ENCODE results near the gene COL4A2. TPM values are rescaled to one million over a fixed set of nuclear protein-coding genes. Genes with fewer than 3 reads are reported as not detected.

The COL4A2 gene
- 0.21 TPM for total RNA-seq

DNA sequence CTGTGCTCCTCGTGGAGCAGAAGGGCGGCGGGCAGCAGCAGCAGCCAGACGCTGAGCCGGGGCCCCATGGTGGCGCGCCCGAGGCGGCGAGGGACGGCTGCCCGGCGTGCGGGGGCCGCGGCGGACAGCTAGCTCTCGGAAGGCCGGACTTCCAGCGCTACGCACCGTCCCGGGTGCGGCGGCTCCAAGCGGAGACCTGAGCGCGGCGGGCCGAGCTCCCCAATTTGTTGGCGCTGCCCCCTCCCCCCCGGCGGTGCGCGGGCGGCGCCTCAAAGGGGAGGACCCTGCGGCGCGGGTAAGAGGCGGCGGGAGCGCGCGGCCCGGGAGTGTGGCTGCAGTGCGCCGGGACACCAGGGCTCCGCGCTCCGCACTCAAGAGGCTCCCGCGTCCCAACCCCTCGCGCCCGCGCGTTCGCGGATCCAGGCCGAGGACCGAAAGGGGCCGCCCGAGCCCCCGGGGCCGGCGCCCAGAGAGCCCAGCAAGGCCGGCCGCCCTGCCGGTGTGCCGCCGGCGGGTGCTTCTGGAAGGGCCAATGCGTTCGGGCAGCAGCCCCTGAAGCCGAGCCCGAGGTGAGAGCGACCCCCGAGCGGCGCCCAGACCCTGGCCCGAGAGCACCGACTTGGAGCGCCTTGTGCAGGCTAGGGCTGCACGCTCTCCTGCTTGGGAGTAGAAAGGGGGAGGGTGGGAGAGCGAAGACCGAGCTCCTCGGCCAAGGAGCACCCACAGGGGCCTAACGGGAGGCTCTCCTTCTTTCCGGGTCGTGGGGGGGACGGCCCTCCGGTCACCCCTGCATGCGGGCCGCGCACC, at the start of gene COL4A2, which contains the start of gene COL4A1:
Gene COL4A2 (plus strand): TSS at position 325 of the 807 bp plus-strand sequence. CDS start 620 bp downstream, outside the sequence.
Gene COL4A1 (minus strand): TSS at position 198 of the 807 bp plus-strand sequence. CDS start 130 bp downstream, at position 68.
- peaks cover 77% of the 10 kb centered on the region for H3K27me3 ChIP-seq (ENCODE audit: insufficient read depth, low read length)
- no peaks in the 10 kb centered on the region for H3K9me3 ChIP-seq (ENCODE audit: low read depth, low read length)
- no peaks in the 10 kb centered on the region for H3K4me1 ChIP-seq (ENCODE audit: insufficient read depth, low read length)
- no peak within 1 kb of the TSS for H3K4me3 ChIP-seq (ENCODE audit: low read length)

- Histone ChIP-seq H3K4me1 (ENCODE audit: insufficient read depth, low read length) (no peaks in the 10 kb centered on the region), H3K4me3 (ENCODE audit: low read length) (no peak overlapping the region), H3K27me3 (ENCODE audit: insufficient read depth, low read length) (no peaks in the 10 kb centered on the region), H3K9me3 (ENCODE audit: low read depth, low read length) (no peaks in the 10 kb centered on the region)
Observed at GRCh38 chr13:110257408-110257807, 49.7 kb upstream of the COL4A2 start.

GRCh38 chr13:110258876-110259631, 48.0 kb upstream of the COL4A2 start:
- Histone ChIP-seq H3K4me3 (ENCODE audit: low read length) (no peak overlapping the region), H3K4me1 (ENCODE audit: insufficient read depth, low read length) (no peaks in the 10 kb centered on the region), H3K9me3 (ENCODE audit: low read depth, low read length) (no peaks in the 10 kb centered on the region), H3K27me3 (ENCODE audit: insufficient read depth, low read length) (peaks cover 6% of the 10 kb centered on the region)

DNA sequence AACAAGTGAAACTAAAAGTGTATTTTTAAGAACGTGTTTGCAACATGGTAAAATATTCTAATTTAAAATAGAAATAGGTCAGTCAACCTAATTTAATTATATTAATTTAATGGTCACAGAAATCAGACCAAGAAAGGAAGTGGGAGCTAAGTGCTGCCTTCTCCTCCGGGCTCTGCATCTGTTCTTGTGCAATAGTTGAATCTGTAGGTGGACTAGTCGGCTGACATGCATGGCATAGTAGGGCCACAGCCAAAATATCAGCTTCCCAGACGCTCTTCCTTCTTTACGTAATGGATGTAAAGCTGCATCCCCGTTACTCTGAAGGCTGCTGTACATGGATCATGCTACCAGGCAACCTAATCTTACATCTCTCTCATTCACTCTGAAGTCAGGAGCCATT, 47.4 kb upstream of the COL4A2 start:
- no peaks in the 10 kb centered on the region for H3K4me1 ChIP-seq (ENCODE audit: insufficient read depth, low read length)
- H3K9me3 ChIP-seq (ENCODE audit: low read depth, low read length), result no peaks in the 10 kb centered on the region
- no peak overlapping the region for H3K4me3 ChIP-seq (ENCODE audit: low read length)
- H3K27me3 ChIP-seq (ENCODE audit: insufficient read depth, low read length), result peaks cover 6% of the 10 kb centered on the region

DNA sequence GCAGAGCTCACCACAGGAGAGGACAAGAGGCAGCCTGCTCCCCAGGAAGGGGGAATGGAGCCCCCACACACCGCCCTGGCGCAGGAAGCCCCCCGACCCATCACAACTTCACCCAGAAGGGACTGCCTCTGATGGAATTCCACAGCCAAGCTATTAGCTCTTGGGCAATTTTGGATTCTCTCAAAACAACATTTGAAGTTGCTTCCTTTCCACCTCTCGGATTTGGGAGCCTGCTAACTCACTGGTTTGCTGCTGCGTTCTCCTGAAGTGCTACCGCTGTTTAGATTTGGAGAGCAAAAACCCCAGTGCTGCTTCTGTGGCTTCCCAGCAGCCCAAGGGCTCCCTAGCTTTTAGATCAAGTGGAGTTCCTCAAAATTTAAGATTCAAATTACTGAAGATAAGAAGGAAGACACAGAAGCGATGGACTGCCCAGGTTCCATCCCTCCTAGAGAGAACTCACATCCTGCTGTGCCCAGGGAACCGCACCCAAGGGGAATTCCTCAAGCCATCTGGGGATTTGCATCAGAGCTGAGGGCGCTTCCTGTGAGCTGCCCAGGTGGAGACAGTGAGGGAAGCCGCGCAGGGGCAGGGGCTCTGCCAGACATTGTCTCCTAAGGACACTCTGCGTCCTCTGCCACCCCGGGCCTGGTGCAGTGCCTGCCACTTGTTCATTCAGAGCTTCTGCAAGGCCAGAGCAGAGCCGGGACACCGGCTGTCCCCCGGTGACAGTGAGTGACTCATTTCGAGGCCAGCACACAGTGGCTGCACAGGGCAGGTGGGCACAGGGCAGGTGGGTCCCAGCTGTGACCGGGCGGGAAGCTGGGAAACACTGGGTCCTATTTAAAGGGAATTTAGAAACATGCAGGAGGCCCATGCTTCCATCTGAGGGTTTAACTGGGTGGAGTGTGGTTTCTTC, 45.7 kb upstream of the COL4A2 start:
- no peak overlapping the region for H3K4me3 ChIP-seq (ENCODE audit: low read length)
- H3K27me3 ChIP-seq (ENCODE audit: insufficient read depth, low read length), result peaks cover 6% of the 10 kb centered on the region
- H3K9me3 ChIP-seq (ENCODE audit: low read depth, low read length), result no peaks in the 10 kb centered on the region
- H3K4me1 ChIP-seq (ENCODE audit: insufficient read depth, low read length), result no peaks in the 10 kb centered on the region

GRCh38 chr13:110262082-110262436, 45.0 kb upstream of the COL4A2 start:
- Histone ChIP-seq H3K4me3 (ENCODE audit: low read length) (no peak overlapping the region), H3K27me3 (ENCODE audit: insufficient read depth, low read length) (peaks cover 6% of the 10 kb centered on the region), H3K4me1 (ENCODE audit: insufficient read depth, low read length) (no peaks in the 10 kb centered on the region), H3K9me3 (ENCODE audit: low read depth, low read length) (no peaks in the 10 kb centered on the region)

- no peaks in the 10 kb centered on the region for H3K9me3 ChIP-seq (ENCODE audit: low read depth, low read length)
- no peaks in the 10 kb centered on the region for H3K4me1 ChIP-seq (ENCODE audit: insufficient read depth, low read length)
- peaks cover 6% of the 10 kb centered on the region for H3K27me3 ChIP-seq (ENCODE audit: insufficient read depth, low read length)
- H3K4me3 ChIP-seq (ENCODE audit: low read length), result no peak overlapping the region
Observed at GRCh38 chr13:110262508-110263291, 44.4 kb upstream of the COL4A2 start.

DNA sequence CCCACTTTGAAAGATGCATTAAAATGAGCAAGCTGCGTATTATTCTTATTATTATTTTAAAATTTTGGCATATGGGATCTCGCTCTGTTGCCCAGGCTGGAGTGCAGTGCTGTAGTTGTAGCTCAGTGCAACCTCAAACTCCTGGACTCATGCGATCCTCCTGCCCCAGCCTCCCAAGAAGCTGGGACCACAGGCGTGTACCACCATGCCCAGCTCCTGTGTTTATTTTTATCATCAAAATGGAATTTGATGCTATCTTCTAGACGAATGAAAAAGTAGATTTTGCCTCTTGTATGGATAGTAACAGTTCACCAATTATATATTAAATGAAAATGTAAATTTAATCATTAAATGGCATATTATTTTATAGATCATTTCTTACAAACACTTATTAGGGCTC, 43.7 kb upstream of the COL4A2 start:
- H3K4me1 ChIP-seq (ENCODE audit: insufficient read depth, low read length), result no peaks in the 10 kb centered on the region
- H3K27me3 ChIP-seq (ENCODE audit: insufficient read depth, low read length), result peaks cover 6% of the 10 kb centered on the region
- no peak overlapping the region for H3K4me3 ChIP-seq (ENCODE audit: low read length)
- H3K9me3 ChIP-seq (ENCODE audit: low read depth, low read length), result no peaks in the 10 kb centered on the region

GRCh38 chr13:110263888-110264287, 43.2 kb upstream of the COL4A2 start:
- H3K4me3 ChIP-seq (ENCODE audit: low read length), result no peak overlapping the region
- H3K27me3 ChIP-seq (ENCODE audit: insufficient read depth, low read length), result peaks cover 6% of the 10 kb centered on the region
- H3K4me1 ChIP-seq (ENCODE audit: insufficient read depth, low read length), result no peaks in the 10 kb centered on the region
- H3K9me3 ChIP-seq (ENCODE audit: low read depth, low read length), result no peaks in the 10 kb centered on the region

- Histone ChIP-seq H3K4me3 (ENCODE audit: low read length) (no peak overlapping the region), H3K27me3 (ENCODE audit: insufficient read depth, low read length) (peaks cover 6% of the 10 kb centered on the region), H3K4me1 (ENCODE audit: insufficient read depth, low read length) (no peaks in the 10 kb centered on the region), H3K9me3 (ENCODE audit: low read depth, low read length) (no peaks in the 10 kb centered on the region)
Observed at GRCh38 chr13:110264685-110265275, 42.3 kb upstream of the COL4A2 start.

DNA sequence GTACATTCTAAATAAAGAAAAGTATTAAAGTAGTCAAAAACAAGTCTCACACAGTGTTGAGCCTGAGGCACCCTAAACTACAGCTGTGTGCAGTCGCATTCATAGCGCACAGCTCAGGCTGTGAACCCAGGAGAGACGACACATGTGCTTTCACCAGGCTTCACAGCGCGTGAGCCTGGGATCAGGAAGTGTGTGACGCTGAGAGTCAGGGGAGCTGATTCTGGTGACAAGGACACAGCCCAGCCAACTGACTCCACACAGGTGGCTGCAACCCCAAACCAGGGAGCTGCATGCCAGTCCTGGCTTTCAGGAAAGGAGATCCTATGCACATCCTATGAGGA, 41.8 kb upstream of the COL4A2 start:
- no peaks in the 10 kb centered on the region for H3K9me3 ChIP-seq (ENCODE audit: low read depth, low read length)
- no peak overlapping the region for H3K4me3 ChIP-seq (ENCODE audit: low read length)
- no peaks in the 10 kb centered on the region for H3K4me1 ChIP-seq (ENCODE audit: insufficient read depth, low read length)
- H3K27me3 ChIP-seq (ENCODE audit: insufficient read depth, low read length), result peaks cover 6% of the 10 kb centered on the region

- H3K27me3 ChIP-seq (ENCODE audit: insufficient read depth, low read length), result peaks cover 6% of the 10 kb centered on the region
- H3K4me3 ChIP-seq (ENCODE audit: low read length), result no peak overlapping the region
- no peaks in the 10 kb centered on the region for H3K9me3 ChIP-seq (ENCODE audit: low read depth, low read length)
- H3K4me1 ChIP-seq (ENCODE audit: insufficient read depth, low read length), result no peaks in the 10 kb centered on the region
Observed at GRCh38 chr13:110265682-110266430, 41.2 kb upstream of the COL4A2 start.

- no peaks in the 10 kb centered on the region for H3K9me3 ChIP-seq (ENCODE audit: low read depth, low read length)
- peaks cover 6% of the 10 kb centered on the region for H3K27me3 ChIP-seq (ENCODE audit: insufficient read depth, low read length)
- no peak overlapping the region for H3K4me3 ChIP-seq (ENCODE audit: low read length)
Observed at GRCh38 chr13:110266431-110266809, 40.7 kb upstream of the COL4A2 start.

More at GRCh38 chr13:110266431-110266809, 40.7 kb upstream of the COL4A2 start:
- no peaks in the 10 kb centered on the region for H3K4me1 ChIP-seq (ENCODE audit: insufficient read depth, low read length)
